ENCODE measurements around the gene ZNF778. TPM values are rescaled to one million over a fixed set of nuclear protein-coding genes. Genes with fewer than 3 reads are reported as not detected.

Gene ZNF778
- total RNA-seq, 1 experiment from 2014 or later: 16.4 TPM

DNA sequence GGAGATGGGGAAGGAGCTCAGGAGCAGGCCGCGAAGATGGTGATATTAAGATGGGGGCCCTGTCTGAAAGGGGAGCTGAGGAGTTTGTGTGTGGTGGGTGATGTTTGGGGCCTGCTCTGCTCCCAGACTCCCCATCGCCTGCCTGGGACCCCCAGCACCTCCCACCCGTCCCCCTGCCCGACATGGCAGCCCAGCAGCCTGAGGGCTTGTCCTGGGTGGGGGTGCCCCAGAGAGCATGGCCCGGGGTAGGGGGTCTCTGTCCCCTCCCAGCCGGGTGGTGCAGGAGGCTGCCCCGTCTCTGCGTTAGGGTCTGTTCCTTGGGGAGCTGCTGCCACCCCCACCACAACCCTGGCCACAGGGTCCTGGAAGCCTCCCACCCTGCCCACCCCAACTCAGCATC, 40.8 kb upstream of the ZNF778 start:
- WGBS (ENCODE audit: extremely low coverage, insufficient read length, low lambda C conversion rate): no CpG with 5 or more reads among the region's 9 CpGs
- Mint-ChIP-seq H3K36me3 (ENCODE audit: insufficient read depth in 1 of 3, low read depth in 3 of 3) (no peaks in the 10 kb centered on the region), H3K9me3 (no peaks in the 10 kb centered on the region; a peak in 1 of 5 replicates), H3K4me3 (no peak overlapping the region), H3K27me3 (ENCODE audit: low read depth) (peaks cover 12% of the 10 kb centered on the region), H3K27ac (no peak overlapping the region), H3K4me1 (peaks cover 7 to 17% of the 10 kb centered on the region in 2 experiments; a peak in 3 of 4 replicates)
- H4K91ac ChIP-seq (ENCODE audit: insufficient read length, low read depth, low read length): no peak overlapping the region
- H3T11ph ChIP-seq (ENCODE audit: low read length): no peak overlapping the region
- no peak overlapping the region for H3K4ac ChIP-seq (ENCODE audit: low read depth, low read length)
- H3K23ac ChIP-seq (ENCODE audit: insufficient read length, low read depth, low read length): no peak overlapping the region
- no peak overlapping the region for H2AFZ ChIP-seq (ENCODE audit: low read length)
- H3K56ac ChIP-seq (ENCODE audit: insufficient read length, low read depth, low read length): no peak overlapping the region
- no peaks in the 10 kb centered on the region for H3K4me1 ChIP-seq (ENCODE audit: insufficient read depth, low read length)
- no peak overlapping the region for H3K9ac ChIP-seq (ENCODE audit: extremely low read depth, insufficient read length, low read length)
- H2BK12ac ChIP-seq (ENCODE audit: insufficient read length, low read depth, low read length): no peak overlapping the region
- H3K27ac ChIP-seq (ENCODE audit: insufficient read length, low read depth, low read length): no peak overlapping the region
- no peak overlapping the region for H2BK5ac ChIP-seq (ENCODE audit: insufficient read length, low read length)
- DNase-seq: no peak
- H4K8ac ChIP-seq (replicated peaks; ENCODE audit: insufficient read length, low read depth, low read length): no peak overlapping the region
- H4K20me1 ChIP-seq (ENCODE audit: control insufficient read depth, insufficient read depth, insufficient read length): no peaks in the 10 kb centered on the region
- no peak overlapping the region for H3K18ac ChIP-seq (ENCODE audit: insufficient read length, low read depth, low read length)
- H3K4me2 ChIP-seq (ENCODE audit: insufficient read depth, insufficient read length, low read length): no peak overlapping the region
- H3K14ac ChIP-seq (ENCODE audit: insufficient read depth, low read length): no peak overlapping the region
- H3K27me3 ChIP-seq (ENCODE audit: insufficient read depth, low read length): no peaks in the 10 kb centered on the region
- no peaks in the 10 kb centered on the region for H3K79me2 ChIP-seq (ENCODE audit: insufficient read depth, low read length)
- no peak for TF ChIP-seq CTCF (conservative IDR thresholded peaks at IDR 0.05)
- H3K79me1 ChIP-seq (ENCODE audit: insufficient read depth, low read depth, low read length, poor library complexity, severe bottlenecking): no peaks in the 10 kb centered on the region
- H2BK20ac ChIP-seq (ENCODE audit: low read depth, low read length, poor library complexity, severe bottlenecking): no peak overlapping the region
- no peaks in the 10 kb centered on the region for H3K23me2 ChIP-seq (ENCODE audit: insufficient read length, low read depth, low read length, poor library complexity, severe bottlenecking)
- H2BK120ac ChIP-seq (ENCODE audit: low read depth, low read length, poor library complexity, severe bottlenecking): no peak overlapping the region
- H2BK15ac ChIP-seq (ENCODE audit: low read depth, low read length): no peak overlapping the region
- no peak overlapping the region for H2AK5ac ChIP-seq (ENCODE audit: insufficient read length, low read length)
- no peak overlapping the region for H4K5ac ChIP-seq (ENCODE audit: insufficient read length, low read depth, low read length)
- H3K9me3 ChIP-seq (ENCODE audit: control insufficient read depth, low read depth, low read length): no peaks in the 10 kb centered on the region
